ENCODE results near the gene SNX19.

The SNX19 gene

GRCh38 chr11:130906616-130907015 lies 9.7 kb downstream of the SNX19 start:
- FAIRE-seq = no peak

GRCh38 chr11:130905512-130905911 lies 10.8 kb downstream of the SNX19 start:
- FAIRE-seq = no peak

- FAIRE-seq = peak; percentile 54
Observed at GRCh38 chr11:130904380-130904779, 11.9 kb downstream of the SNX19 start.

- no peak for FAIRE-seq
Observed at GRCh38 chr11:130902380-130902779, 13.9 kb downstream of the SNX19 start.

- no peak for FAIRE-seq
Observed at GRCh38 chr11:130899106-130899505, 17.2 kb downstream of the SNX19 start.

- no peak for FAIRE-seq
Observed at GRCh38 chr11:130897262-130898182, 18.8 kb downstream of the SNX19 start.

GRCh38 chr11:130894322-130895025 lies 21.8 kb downstream of the SNX19 start:
- FAIRE-seq = peak; percentile 15

- no peak for FAIRE-seq
Observed at GRCh38 chr11:130892861-130893260, 23.4 kb downstream of the SNX19 start.

- FAIRE-seq = no peak
Observed at GRCh38 chr11:130891326-130891725, 25.0 kb downstream of the SNX19 start.

GRCh38 chr11:130890039-130890745 lies 26.1 kb downstream of the SNX19 start:
- FAIRE-seq = no peak

- FAIRE-seq = no peak
Observed at GRCh38 chr11:130888790-130889189, 27.5 kb downstream of the SNX19 start.

- no peak for FAIRE-seq
Observed at GRCh38 chr11:130886704-130887103, 29.6 kb downstream of the SNX19 start.

GRCh38 chr11:130882138-130882551 lies 34.1 kb downstream of the SNX19 start:
- no peak for FAIRE-seq

- no peak for FAIRE-seq
Observed at GRCh38 chr11:130881475-130882137, 34.7 kb downstream of the SNX19 start.

- FAIRE-seq = no peak
Observed at GRCh38 chr11:130879836-130880235, 36.4 kb downstream of the SNX19 start.

- FAIRE-seq = no peak
Observed at GRCh38 chr11:130876931-130877915, 39.1 kb downstream of the SNX19 start.

- no peak for FAIRE-seq
Observed at GRCh38 chr11:130876100-130876499, 40.2 kb downstream of the SNX19 start.

- no peak for FAIRE-seq
Observed at GRCh38 chr11:130874955-130875531, 41.2 kb downstream of the SNX19 start.

GRCh38 chr11:130874396-130874795 lies 41.9 kb downstream of the SNX19 start:
- no peak for FAIRE-seq

GRCh38 chr11:130873761-130874160 lies 42.5 kb downstream of the SNX19 start:
- no peak for FAIRE-seq

GRCh38 chr11:130872981-130873380 lies 43.3 kb downstream of the SNX19 start:
- FAIRE-seq = no peak

Data from TTC549 (cell line).